HL-60 (cell line): ENCODE measurements around the gene LCNL1.

ENCODE experiments used
- CTCF ChIP-seq: IDR thresholded peaks from one replicate; pipeline ENCODE4 v1.5.1; 2011; ENCODE audit warnings: low read length, control low read depth, inconsistent platforms; ENCODE audit not compliant: insufficient read depth
- SPI1 ChIP-seq: IDR thresholded peaks from 2 replicates; pipeline ENCODE4 v1.6.1; 2012; ENCODE audit warnings: low read depth, mild to moderate bottlenecking, borderline replicate concordance

GRCh38 chr9:137021568-137021978, 38.8 kb downstream of the LCNL1 start:
- no peak for TF ChIP-seq CTCF
- TF ChIP-seq SPI1: no peak
